BE2C (cell line): Measurements from ENCODE around the gene LAIR1.
"Not testable (repeated sequence)": the region's sequence is repeated elsewhere in the genome, so short reads cannot be mapped to it uniquely, and the experiment has no call there.

ENCODE experiments used
- DNase-seq: peaks from one replicate; pipeline ENCODE4 v3.0.0-alpha.2; 2020
- H3K27me3 ChIP-seq: fragments of 250-450 bp; sonication (Bioruptor Pico); 2 replicates; pipeline ENCODE4 v1.5.1; 2020; ENCODE audit warnings: mild to moderate bottlenecking
- H3K36me3 ChIP-seq: fragments of 250-450 bp; sonication (Bioruptor Pico); 2 replicates; pipeline ENCODE4 v1.5.1; 2020; ENCODE audit warnings: mild to moderate bottlenecking
- H3K4me1 ChIP-seq: fragments of 250-450 bp; sonication (Bioruptor Pico); 2 replicates; pipeline ENCODE4 v1.5.1; 2020
- H3K4me3 ChIP-seq: 2 replicates; pipeline ENCODE4 v1.5.1; 2011; ENCODE audit warnings: low read depth, low read length
- H3K9me3 ChIP-seq: fragments of 250-450 bp; sonication (Bioruptor Pico); 2 replicates; pipeline ENCODE4 v1.5.1; 2020
- CTCF ChIP-seq: IDR thresholded peaks from 2 replicates; pipeline ENCODE4 v1.5.1; 2012; ENCODE audit warnings: mild to moderate bottlenecking, low read depth, low read length

LAIR1 gene

GRCh38 chr19:54383330-54383729 is 18.6 kb upstream of the LAIR1 start:
- Histone ChIP-seq H3K36me3 (no peaks in the 10 kb centered on the region), H3K4me3 (no peak overlapping the region), H3K4me1 (no peaks in the 10 kb centered on the region), H3K27me3 (peaks cover 46% of the 10 kb centered on the region), H3K9me3 (no peaks in the 10 kb centered on the region)
- no peak for TF ChIP-seq CTCF
- DNase-seq: no peak

GRCh38 chr19:54382041-54382440 is 17.3 kb upstream of the LAIR1 start:
- not testable (repeated sequence) for DNase-seq, H3K9me3 ChIP-seq, H3K4me1 ChIP-seq, H3K36me3 ChIP-seq, H3K4me3 ChIP-seq
- H3K27me3 ChIP-seq: peaks cover 33% of the 10 kb centered on the region

- Histone ChIP-seq H3K9me3 (no peaks in the 10 kb centered on the region), H3K36me3 (no peaks in the 10 kb centered on the region), H3K4me3 (no peak overlapping the region), H3K27me3 (peaks cover 26% of the 10 kb centered on the region), H3K4me1 (no peaks in the 10 kb centered on the region)
- no peak for DNase-seq
- TF ChIP-seq CTCF: no peak
Measured at GRCh38 chr19:54380897-54381296, 16.2 kb upstream of the LAIR1 start.

GRCh38 chr19:54379187-54379678 is 14.5 kb upstream of the LAIR1 start:
- peaks cover 13% of the 10 kb centered on the region for H3K27me3 ChIP-seq
- H3K4me1 ChIP-seq: no peaks in the 10 kb centered on the region
- H3K9me3 ChIP-seq: no peaks in the 10 kb centered on the region
- DNase-seq: no peak
- no peak for TF ChIP-seq CTCF
- H3K4me3 ChIP-seq: no peak overlapping the region
- H3K36me3 ChIP-seq: no peaks in the 10 kb centered on the region

GRCh38 chr19:54376610-54377285 is 12.0 kb upstream of the LAIR1 start:
- no peak for DNase-seq
- H3K4me1 ChIP-seq: no peaks in the 10 kb centered on the region
- H3K9me3 ChIP-seq: no peaks in the 10 kb centered on the region
- no peak for TF ChIP-seq CTCF
- H3K27me3 ChIP-seq: peaks cover 6% of the 10 kb centered on the region; the same call in 1 of the 2 replicates
- no peak overlapping the region for H3K4me3 ChIP-seq
- H3K36me3 ChIP-seq: no peaks in the 10 kb centered on the region

- H3K4me3 ChIP-seq, H3K36me3 ChIP-seq, H3K4me1 ChIP-seq, H3K27me3 ChIP-seq, H3K9me3 ChIP-seq, DNase-seq: not testable (repeated sequence)
Measured at GRCh38 chr19:54375181-54375938, 10.6 kb upstream of the LAIR1 start.
